GM12892 (cell line): ENCODE measurements around the gene SYNGAP1.

Source experiments
- POLR2A ChIP-seq: IDR thresholded peaks from 2 replicates; pipeline ENCODE4 v1.6.1; 2011; ENCODE audit warnings: low read depth, low read length, control low read depth
- POLR2AphosphoS5 ChIP-seq: IDR thresholded peaks from 2 replicates; pipeline ENCODE4 v1.6.1; 2011; ENCODE audit warnings: low read depth, low read length, control low read depth
- TAF1 ChIP-seq: IDR thresholded peaks from 2 replicates; pipeline ENCODE4 v1.6.1; 2011; ENCODE audit warnings: low read depth, mild to moderate bottlenecking, control low read depth, low read length, borderline replicate concordance

GRCh38 chr6:33391922-33392594 lies 27.8 kb upstream of the SYNGAP1 start:
- TF ChIP-seq POLR2AphosphoS5: peak; percentile 16; the same call in 1 of the 2 replicates
- TF ChIP-seq TAF1: 0 out of 2 replicates have a peak, but pooled peaks have one; percentile 6
- TF ChIP-seq POLR2A: no peak
